Measurements from ENCODE around the gene EGLN2. TPM values are rescaled to one million over a fixed set of nuclear protein-coding genes. Genes with fewer than 3 reads are reported as not detected.

Gene EGLN2
- total and polyA plus RNA-seq, 9 of the 15 experiments (the other 6 are each of a cell fraction or from before 2014, with no cell fraction given): 9.6 to 114 (median 71.0) TPM

GRCh38 chr19:40798683-40799557 lies at the start of gene EGLN2 (continued):
- TF ChIP-seq ZNF282 (CRISPR knock-in tag; IDR thresholded peaks at IDR 0.05) (no peak), TSC22D4 (tag; IDR thresholded peaks at IDR 0.05) (no peak), FOS (IDR thresholded peaks at IDR 0.05; ENCODE audit: extremely low read depth, insufficient read length) (no peak), ZNF76 (CRISPR knock-in tag; IDR thresholded peaks at IDR 0.05; ENCODE audit: borderline replicate concordance) (no peak), SRSF9 (IDR thresholded peaks at IDR 0.05; ENCODE audit: borderline replicate concordance, low read depth, low read length) (no peak), TSHZ1 (CRISPR knock-in tag; IDR thresholded peaks at IDR 0.05) (no peak), MTA2 (IDR thresholded peaks at IDR 0.05; ENCODE audit: low read depth) (no peak), NONO (IDR thresholded peaks at IDR 0.05; ENCODE audit: low read depth in 2 of 2, low read length in 1 of 2) (no peak), ZC3H4 (CRISPR knock-in tag; IDR thresholded peaks at IDR 0.05; ENCODE audit: borderline replicate concordance) (no peak), TAF1 (IDR thresholded peaks at IDR 0.05; ENCODE audit: control insufficient read depth, extremely low read depth, insufficient read depth, low read length, severe bottlenecking) (peak; percentile 42), SIN3A (IDR thresholded peaks at IDR 0.05; ENCODE audit: borderline replicate concordance in 2 of 2, control insufficient read depth in 1 of 2, low read depth in 2 of 2, low read length in 2 of 2) (no peak; a peak in 1 of 4 replicates), GABPB1 (CRISPR knock-in tag; IDR thresholded peaks at IDR 0.05) (no peak), SUPT5H (IDR thresholded peaks at IDR 0.05) (no peak), HEY1 (CRISPR knock-in tag; IDR thresholded peaks at IDR 0.05; ENCODE audit: borderline replicate concordance) (no peak), ATF7 (IDR thresholded peaks at IDR 0.05) (peak; percentile 85), ETV1 (tag; conservative IDR thresholded peaks at IDR 0.05; ENCODE audit: low read depth) (no peak), E2F4 (CRISPR knock-in tag; IDR thresholded peaks at IDR 0.05; ENCODE audit: low read depth) (no peak), PHF20 (IDR thresholded peaks at IDR 0.05; ENCODE audit: partially characterized antibody) (no peak), ZNF778 (CRISPR knock-in tag; IDR thresholded peaks at IDR 0.05) (no peak), MXD1 (CRISPR knock-in tag; IDR thresholded peaks at IDR 0.05; ENCODE audit: borderline replicate concordance, poor library complexity, severe bottlenecking) (no peak), IRF1 (CRISPR knock-in tag; IDR thresholded peaks at IDR 0.05; ENCODE audit: borderline replicate concordance) (no peak), GABPB2 (CRISPR knock-in tag; conservative IDR thresholded peaks at IDR 0.05) (no peak)

Data from K562 (cell line).